Measurements from ENCODE around the gene FOXP1.
A peak's percentile ranks its signal among the peaks of the same experiment; 100 is the strongest.

FOXP1 gene

GRCh38 chr3:71547249-71548198 lies 36.0 kb downstream of the FOXP1 start:
- Mint-ChIP-seq H3K4me3 (no peak overlapping the region), H3K27ac (no peak overlapping the region), H3K27me3 (no peaks in the 10 kb centered on the region), H3K36me3 (ENCODE audit: insufficient read depth) (no peaks in the 10 kb centered on the region), H3K4me1 (ENCODE audit: low read depth in 2 of 2) (no peaks in the 10 kb centered on the region), H3K9me3 (no peaks in the 10 kb centered on the region)
- DNase-seq, result no peak
- ATAC-seq (replicated peaks), result no peak

GRCh38 chr3:71546821-71547220 lies 36.7 kb downstream of the FOXP1 start:
- no peak for ATAC-seq (replicated peaks)
- Mint-ChIP-seq H3K27me3 (no peaks in the 10 kb centered on the region), H3K4me1 (ENCODE audit: low read depth in 2 of 2) (no peaks in the 10 kb centered on the region), H3K27ac (no peak overlapping the region), H3K4me3 (no peak overlapping the region), H3K36me3 (ENCODE audit: insufficient read depth) (no peaks in the 10 kb centered on the region), H3K9me3 (no peaks in the 10 kb centered on the region)
- no peak for DNase-seq

GRCh38 chr3:71545330-71545729 lies 38.2 kb downstream of the FOXP1 start:
- Mint-ChIP-seq H3K36me3 (ENCODE audit: insufficient read depth) (no peaks in the 10 kb centered on the region), H3K27me3 (no peaks in the 10 kb centered on the region), H3K4me1 (ENCODE audit: low read depth in 2 of 2) (no peaks in the 10 kb centered on the region), H3K4me3 (no peak overlapping the region), H3K27ac (no peak overlapping the region), H3K9me3 (no peaks in the 10 kb centered on the region)
- ATAC-seq (replicated peaks) (no peak), DNase-seq (no peak)

- no peaks in the 10 kb centered on the region for H3K4me1 Mint-ChIP-seq (ENCODE audit: low read depth in 2 of 2)
- no peak overlapping the region for H3K27ac Mint-ChIP-seq
- H3K9me3 Mint-ChIP-seq, result no peaks in the 10 kb centered on the region
- no peak for DNase-seq
- H3K4me3 Mint-ChIP-seq, result no peak overlapping the region
- no peak for ATAC-seq (replicated peaks)
- no peaks in the 10 kb centered on the region for H3K36me3 Mint-ChIP-seq (ENCODE audit: insufficient read depth)
- H3K27me3 Mint-ChIP-seq, result no peaks in the 10 kb centered on the region
These were observed 40.0 kb downstream of the FOXP1 start for GRCh38 chr3:71543371-71544016.

GRCh38 chr3:71542521-71543370 lies 40.8 kb downstream of the FOXP1 start:
- ATAC-seq (replicated peaks) (no peak), DNase-seq (no peak)
- no peak overlapping the region for H3K4me3 Mint-ChIP-seq
- no peaks in the 10 kb centered on the region for H3K27me3 Mint-ChIP-seq
- H3K27ac Mint-ChIP-seq, result no peak overlapping the region
- no peaks in the 10 kb centered on the region for H3K4me1 Mint-ChIP-seq (ENCODE audit: low read depth in 2 of 2)
- H3K36me3 Mint-ChIP-seq (ENCODE audit: insufficient read depth), result no peaks in the 10 kb centered on the region
- no peaks in the 10 kb centered on the region for H3K9me3 Mint-ChIP-seq

GRCh38 chr3:71541313-71541712 lies 42.2 kb downstream of the FOXP1 start:
- H3K4me3 Mint-ChIP-seq, result no peak overlapping the region
- no peak for DNase-seq

GRCh38 chr3:71537211-71537611 lies 46.3 kb downstream of the FOXP1 start:
- Mint-ChIP-seq H3K36me3 (ENCODE audit: insufficient read depth) (no peaks in the 10 kb centered on the region), H3K27ac (no peak overlapping the region), H3K4me3 (no peak overlapping the region), H3K4me1 (ENCODE audit: low read depth in 2 of 2) (peaks cover 0 to 3% of the 10 kb centered on the region in 2 donors), H3K9me3 (no peaks in the 10 kb centered on the region), H3K27me3 (no peaks in the 10 kb centered on the region)
- DNase-seq, result no peak
- no peak for ATAC-seq (replicated peaks)

More at GRCh38 chr3:71541313-71541712, 42.2 kb downstream of the FOXP1 start:
- H3K9me3 Mint-ChIP-seq, result no peaks in the 10 kb centered on the region
- H3K4me1 Mint-ChIP-seq (ENCODE audit: low read depth in 2 of 2), result peaks cover 0 to 3% of the 10 kb centered on the region in 2 donors
- H3K36me3 Mint-ChIP-seq (ENCODE audit: insufficient read depth), result no peaks in the 10 kb centered on the region
- peak overlapping the region in 1 of 2 donors; percentile 39 for H3K27ac Mint-ChIP-seq
- ATAC-seq (replicated peaks), result no peak
- no peaks in the 10 kb centered on the region for H3K27me3 Mint-ChIP-seq

GRCh38 chr3:71536376-71536965 lies 47.1 kb downstream of the FOXP1 start:
- DNase-seq (no peak), ATAC-seq (replicated peaks) (no peak)
- H3K4me3 Mint-ChIP-seq, result no peak overlapping the region
- no peaks in the 10 kb centered on the region for H3K9me3 Mint-ChIP-seq
- H3K36me3 Mint-ChIP-seq (ENCODE audit: insufficient read depth), result no peaks in the 10 kb centered on the region
- no peak overlapping the region for H3K27ac Mint-ChIP-seq
- no peaks in the 10 kb centered on the region for H3K27me3 Mint-ChIP-seq
- peaks cover 0 to 3% of the 10 kb centered on the region in 2 donors for H3K4me1 Mint-ChIP-seq (ENCODE audit: low read depth in 2 of 2)

- Mint-ChIP-seq H3K27me3 (no peaks in the 10 kb centered on the region), H3K4me1 (ENCODE audit: low read depth in 2 of 2) (peaks cover 3% of the 10 kb centered on the region in 2 donors), H3K36me3 (ENCODE audit: insufficient read depth) (no peaks in the 10 kb centered on the region), H3K27ac (no peak overlapping the region), H3K4me3 (no peak overlapping the region), H3K9me3 (no peaks in the 10 kb centered on the region)
- DNase-seq (no peak), ATAC-seq (replicated peaks) (no peak)
These were observed 49.9 kb downstream of the FOXP1 start for GRCh38 chr3:71533588-71533987.

GRCh38 chr3:71532639-71533395 lies 50.7 kb downstream of the FOXP1 start:
- no peak for ATAC-seq (replicated peaks)
- Mint-ChIP-seq H3K27me3 (no peaks in the 10 kb centered on the region), H3K9me3 (no peaks in the 10 kb centered on the region), H3K36me3 (ENCODE audit: insufficient read depth) (no peaks in the 10 kb centered on the region), H3K4me3 (no peak overlapping the region), H3K27ac (no peak overlapping the region), H3K4me1 (ENCODE audit: low read depth in 2 of 2) (peaks cover 3% of the 10 kb centered on the region in 2 donors)
- no peak for DNase-seq

GRCh38 chr3:71530903-71531530 lies 52.5 kb downstream of the FOXP1 start:
- H3K9me3 Mint-ChIP-seq, result no peaks in the 10 kb centered on the region
- no peak overlapping the region for H3K4me3 Mint-ChIP-seq
- H3K36me3 Mint-ChIP-seq (ENCODE audit: insufficient read depth), result no peaks in the 10 kb centered on the region
- no peak for ATAC-seq (replicated peaks)
- H3K27me3 Mint-ChIP-seq, result no peaks in the 10 kb centered on the region
- peaks cover 0 to 3% of the 10 kb centered on the region in 2 donors for H3K4me1 Mint-ChIP-seq (ENCODE audit: low read depth in 2 of 2)
- DNase-seq, result no peak
- H3K27ac Mint-ChIP-seq, result no peak overlapping the region

GRCh38 chr3:71528816-71529215 lies 54.7 kb downstream of the FOXP1 start:
- no peak for ATAC-seq (replicated peaks)
- Mint-ChIP-seq H3K36me3 (ENCODE audit: insufficient read depth) (no peaks in the 10 kb centered on the region), H3K27me3 (no peaks in the 10 kb centered on the region), H3K27ac (no peak overlapping the region), H3K9me3 (no peaks in the 10 kb centered on the region), H3K4me3 (no peak overlapping the region), H3K4me1 (ENCODE audit: low read depth in 2 of 2) (peaks cover 0 to 3% of the 10 kb centered on the region in 2 donors)
- no peak for DNase-seq
